Peyer's patch (tissue), 4 donors: ENCODE results near the gene QRFP.

Experiments used
- POLR2A ChIP-seq, 2 donors: fragments of 450-650 bp; IDR thresholded peaks; one replicate each; pipeline ENCODE4 v1.5.1; 2017; ENCODE audit warnings: antibody characterized with exemption in 2 of 2, mild to moderate bottlenecking in 2 of 2, moderate library complexity in 2 of 2
- TF ChIP-seq, protein P1 (sequence below), 6 experiments: fragments of 450-650 bp in 4 of 6; fragments of 200-600 bp in 2 of 6; sonication (generic) in 1 of 6; IDR thresholded peaks; one replicate each; pipeline ENCODE4 v1.5.1; 2017 to 2019; ENCODE audit warnings: antibody characterized with exemption in 6 of 6, mild to moderate bottlenecking in 3 of 6, moderate library complexity in 1 of 6

- TF ChIP-seq, protein P1, sequence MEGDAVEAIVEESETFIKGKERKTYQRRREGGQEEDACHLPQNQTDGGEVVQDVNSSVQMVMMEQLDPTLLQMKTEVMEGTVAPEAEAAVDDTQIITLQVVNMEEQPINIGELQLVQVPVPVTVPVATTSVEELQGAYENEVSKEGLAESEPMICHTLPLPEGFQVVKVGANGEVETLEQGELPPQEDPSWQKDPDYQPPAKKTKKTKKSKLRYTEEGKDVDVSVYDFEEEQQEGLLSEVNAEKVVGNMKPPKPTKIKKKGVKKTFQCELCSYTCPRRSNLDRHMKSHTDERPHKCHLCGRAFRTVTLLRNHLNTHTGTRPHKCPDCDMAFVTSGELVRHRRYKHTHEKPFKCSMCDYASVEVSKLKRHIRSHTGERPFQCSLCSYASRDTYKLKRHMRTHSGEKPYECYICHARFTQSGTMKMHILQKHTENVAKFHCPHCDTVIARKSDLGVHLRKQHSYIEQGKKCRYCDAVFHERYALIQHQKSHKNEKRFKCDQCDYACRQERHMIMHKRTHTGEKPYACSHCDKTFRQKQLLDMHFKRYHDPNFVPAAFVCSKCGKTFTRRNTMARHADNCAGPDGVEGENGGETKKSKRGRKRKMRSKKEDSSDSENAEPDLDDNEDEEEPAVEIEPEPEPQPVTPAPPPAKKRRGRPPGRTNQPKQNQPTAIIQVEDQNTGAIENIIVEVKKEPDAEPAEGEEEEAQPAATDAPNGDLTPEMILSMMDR (IDR thresholded peaks at IDR 0.05) = no peak
- no peak for TF ChIP-seq POLR2A (IDR thresholded peaks at IDR 0.05)
These were observed 35.9 kb upstream of the QRFP start for GRCh38 chr9:130932255-130933079.
